Measurements from ENCODE around the gene MORN1. TPM values are rescaled to one million over a fixed set of nuclear protein-coding genes. Genes with fewer than 3 reads are reported as not detected.

Gene MORN1
- total and polyA plus RNA-seq, 2 donors (not counting 3 experiments of a cell fraction or from before 2014, with no cell fraction given): 4.3 to 6.4 TPM

- H3K9ac ChIP-seq (replicated peaks; ENCODE audit: extremely low read depth, insufficient read depth, low read length): no peak overlapping the region
- H3K9me3 ChIP-seq (replicated peaks; ENCODE audit: control insufficient read depth, insufficient read depth, low read length): no peaks in the 10 kb centered on the region
- H4K20me1 ChIP-seq (replicated peaks; ENCODE audit: control insufficient read depth, extremely low read depth, insufficient read depth, low read length): no peaks in the 10 kb centered on the region
- H3K27ac ChIP-seq (ENCODE audit: insufficient read depth, low read depth, low read length): no peak overlapping the region
- H3K4me1 ChIP-seq (ENCODE audit: control insufficient read depth, extremely low read depth, insufficient read depth, low read length): no peaks in the 10 kb centered on the region
- dilution Hi-C loops (cut with MboI; ENCODE audit: extremely low pct_ligation_motif_present, low sequenced_read_pairs) (no loop called here), intact Hi-C loops (cut with micrococcal nuclease) (no loop called here)
- H3K79me2 ChIP-seq (ENCODE audit: control insufficient read depth, insufficient read depth, low read length): no peaks in the 10 kb centered on the region
- H3K4me3 ChIP-seq (replicated peaks in 1 of 3; ENCODE audit: insufficient read depth in 1 of 3, low read depth in 1 of 3, low read length in 3 of 3): no peak overlapping the region
- DNase-seq (ENCODE audit: low read depth, low spot score) (no peak), FAIRE-seq (no peak)
- peaks cover 3% of the 10 kb centered on the region in 2 experiments for H3K27me3 ChIP-seq (ENCODE audit: control insufficient read depth in 2 of 2, insufficient read depth in 2 of 2, low read length in 2 of 2)
- TF ChIP-seq JUN (IDR thresholded peaks at IDR 0.05; ENCODE audit: borderline replicate concordance, insufficient read depth, insufficient read length, low read depth) (no peak), CTCF (IDR thresholded peaks at IDR 0.05; ENCODE audit: extremely low read depth in 1 of 2, insufficient read depth in 1 of 2, low read depth in 1 of 2, low read length in 2 of 2) (no peak), POLR2A (IDR thresholded peaks at IDR 0.05; ENCODE audit: low read depth, low read length) (no peak), EZH2 (IDR thresholded peaks at IDR 0.05; ENCODE audit: borderline replicate concordance, low read depth, low read length, severe bottlenecking) (no peak)
- TF ChIP-seq, protein P1, sequence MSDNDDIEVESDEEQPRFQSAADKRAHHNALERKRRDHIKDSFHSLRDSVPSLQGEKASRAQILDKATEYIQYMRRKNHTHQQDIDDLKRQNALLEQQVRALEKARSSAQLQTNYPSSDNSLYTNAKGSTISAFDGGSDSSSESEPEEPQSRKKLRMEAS (IDR thresholded peaks at IDR 0.05; ENCODE audit: insufficient read depth, insufficient read length): peak; percentile 20
- no peaks in the 10 kb centered on the region for H3K36me3 ChIP-seq (ENCODE audit: control insufficient read depth in 2 of 2, extremely low read depth in 1 of 2, insufficient read depth in 2 of 2, low read length in 2 of 2)
- H3K9me1 ChIP-seq (replicated peaks; ENCODE audit: control insufficient read depth, extremely low read depth, insufficient read depth, low read length): no peaks in the 10 kb centered on the region
- H2AFZ ChIP-seq (ENCODE audit: low read depth, low read length): no peak overlapping the region
- no TSS peak for BruUV-seq (replicated peaks)
- ChIA-PET CTCF (no interaction called here), POLR2A (no interaction called here)
- H3K4me2 ChIP-seq (ENCODE audit: insufficient read depth, low read length): no peak overlapping the region
Observed at GRCh38 chr1:2437617-2438016, 46.3 kb upstream of the MORN1 start.

GRCh38 chr1:2436876-2437275 is 45.5 kb upstream of the MORN1 start:
- BruUV-seq (replicated peaks): no TSS peak

More at GRCh38 chr1:2436876-2437275, 45.5 kb upstream of the MORN1 start:
- no peaks in the 10 kb centered on the region for H3K4me1 ChIP-seq (ENCODE audit: control insufficient read depth, extremely low read depth, insufficient read depth, low read length)
- FAIRE-seq (no peak), DNase-seq (ENCODE audit: low read depth, low spot score) (no peak)
- ChIA-PET POLR2A (no interaction called here), CTCF (no interaction called here)
- H3K9me1 ChIP-seq (replicated peaks; ENCODE audit: control insufficient read depth, extremely low read depth, insufficient read depth, low read length): no peaks in the 10 kb centered on the region
- TF ChIP-seq JUN (IDR thresholded peaks at IDR 0.05; ENCODE audit: borderline replicate concordance, insufficient read depth, insufficient read length, low read depth) (no peak), CTCF (IDR thresholded peaks at IDR 0.05; ENCODE audit: extremely low read depth in 1 of 2, insufficient read depth in 1 of 2, low read depth in 1 of 2, low read length in 2 of 2) (no peak), EZH2 (IDR thresholded peaks at IDR 0.05; ENCODE audit: borderline replicate concordance, low read depth, low read length, severe bottlenecking) (no peak), POLR2A (IDR thresholded peaks at IDR 0.05; ENCODE audit: low read depth, low read length) (no peak), MYC (IDR thresholded peaks at IDR 0.05; ENCODE audit: low read depth, low read length) (no peak), GATA2 (IDR thresholded peaks at IDR 0.05; ENCODE audit: insufficient read depth, insufficient read length, low read depth, low read length) (no peak), FOS (IDR thresholded peaks at IDR 0.05; ENCODE audit: borderline replicate concordance, insufficient read depth, low read length) (no peak), POLR2AphosphoS5 (IDR thresholded peaks at IDR 0.05; ENCODE audit: insufficient read depth, low read depth, low read length) (no peak)
- TF ChIP-seq, protein P1 (IDR thresholded peaks at IDR 0.05; ENCODE audit: insufficient read depth, insufficient read length): no peak
- no peaks in the 10 kb centered on the region for H3K79me2 ChIP-seq (ENCODE audit: control insufficient read depth, insufficient read depth, low read length)
- H3K9ac ChIP-seq (replicated peaks; ENCODE audit: extremely low read depth, insufficient read depth, low read length): no peak overlapping the region
- intact Hi-C loops (cut with micrococcal nuclease): no loop called here
- no peak overlapping the region for H2AFZ ChIP-seq (ENCODE audit: low read depth, low read length)
- H3K27ac ChIP-seq (ENCODE audit: insufficient read depth, low read depth, low read length): no peak overlapping the region
- H3K9me3 ChIP-seq (replicated peaks; ENCODE audit: control insufficient read depth, insufficient read depth, low read length): no peaks in the 10 kb centered on the region
- H3K27me3 ChIP-seq (ENCODE audit: control insufficient read depth in 2 of 2, insufficient read depth in 2 of 2, low read length in 2 of 2): no peaks in the 10 kb centered on the region
- no peak overlapping the region for H3K4me2 ChIP-seq (ENCODE audit: insufficient read depth, low read length)
- dilution Hi-C loops (cut with MboI; ENCODE audit: extremely low pct_ligation_motif_present, low sequenced_read_pairs): no loop called here
- H4K20me1 ChIP-seq (replicated peaks; ENCODE audit: control insufficient read depth, extremely low read depth, insufficient read depth, low read length): no peaks in the 10 kb centered on the region
- no peaks in the 10 kb centered on the region for H3K36me3 ChIP-seq (ENCODE audit: control insufficient read depth in 2 of 2, extremely low read depth in 1 of 2, insufficient read depth in 2 of 2, low read length in 2 of 2)
- no peak overlapping the region for H3K4me3 ChIP-seq (replicated peaks in 1 of 3; ENCODE audit: insufficient read depth in 1 of 3, low read depth in 1 of 3, low read length in 3 of 3)
